Uterus (tissue), 4 donors: ENCODE data around the gene HSD11B1. TPM values are rescaled to one million over a fixed set of nuclear protein-coding genes. Genes with fewer than 3 reads are reported as not detected.

ENCODE experiments used
- DNase-seq, 2 donors: peaks; one replicate each; pipeline ENCODE4 v3.0.0-alpha.2; 2019 to 2020
- H3K27ac ChIP-seq, 2 donors: fragments of 200-600 bp; sonication (generic); 1 replicate in 1 of 2; 2 replicates in 1 of 2; pipeline ENCODE4 v1.5.1; 2016 to 2018
- H3K27me3 ChIP-seq, 2 donors: fragments of 200-600 bp; sonication (generic); one replicate each; pipeline ENCODE4 v1.5.1; 2018 to 2019; ENCODE audit warnings: control low read depth in 1 of 2
- H3K36me3 ChIP-seq, 2 donors: fragments of 200-600 bp; sonication (generic); one replicate each; pipeline ENCODE4 v1.5.1; 2019; ENCODE audit warnings: control low read depth in 1 of 2
- H3K4me1 ChIP-seq, 2 donors: fragments of 200-600 bp; sonication (generic); one replicate each; pipeline ENCODE4 v1.5.1; 2018 to 2019; ENCODE audit warnings: control low read depth in 1 of 2
- H3K4me3 ChIP-seq, 2 donors: fragments of 200-600 bp; sonication (generic); 1 replicate in 1 of 2; 2 replicates in 1 of 2; pipeline ENCODE4 v1.5.1; 2018 to 2019; ENCODE audit warnings: mild to moderate bottlenecking in 1 of 2
- H3K9me3 ChIP-seq, 2 donors: fragments of 200-600 bp; sonication (generic); one replicate each; pipeline ENCODE4 v1.5.1; 2019; ENCODE audit warnings: control low read depth in 1 of 2
- POLR2A ChIP-seq, 2 donors: fragments of 450-650 bp; IDR thresholded peaks; one replicate each; pipeline ENCODE4 v1.6.1; 2016; ENCODE audit warnings: antibody characterized with exemption in 2 of 2, mild to moderate bottlenecking in 1 of 2, moderate library complexity in 1 of 2
- intact Hi-C: fragments of 100-400 bp; cut with DNase I; formaldehyde crosslinking; loops from one replicate; pipeline ENCODE4 v1.15.1; 2023; ENCODE audit warnings: low total_unique reads
- total RNA-seq, 4 donors: library from RNA; depleted of rRNA in 3 of 4; stranded (reverse); fragments of >200 nt in 3 of 4; gene quantifications; one replicate each; pipeline versions ENCODE4 v1.1.0 to v1.2.4, GENCODE V29; 2014 to 2023
- TF ChIP-seq, protein P1 (sequence below), 4 experiments: fragments of 200-600 bp in 2 of 4; fragments of 450-650 bp in 2 of 4; sonication (generic) in 2 of 4; IDR thresholded peaks; one replicate each; pipeline ENCODE4 v1.5.1; 2016 to 2019; ENCODE audit warnings: antibody characterized with exemption in 4 of 4, mild to moderate bottlenecking in 2 of 4, moderate library complexity in 1 of 4
- donor health status: DM: yes; HTN: yes; CAD: no.

Gene HSD11B1
- total RNA-seq, 4 donors from 2014 or later: 0.59 to 12.8 (median 2.2) TPM

DNA sequence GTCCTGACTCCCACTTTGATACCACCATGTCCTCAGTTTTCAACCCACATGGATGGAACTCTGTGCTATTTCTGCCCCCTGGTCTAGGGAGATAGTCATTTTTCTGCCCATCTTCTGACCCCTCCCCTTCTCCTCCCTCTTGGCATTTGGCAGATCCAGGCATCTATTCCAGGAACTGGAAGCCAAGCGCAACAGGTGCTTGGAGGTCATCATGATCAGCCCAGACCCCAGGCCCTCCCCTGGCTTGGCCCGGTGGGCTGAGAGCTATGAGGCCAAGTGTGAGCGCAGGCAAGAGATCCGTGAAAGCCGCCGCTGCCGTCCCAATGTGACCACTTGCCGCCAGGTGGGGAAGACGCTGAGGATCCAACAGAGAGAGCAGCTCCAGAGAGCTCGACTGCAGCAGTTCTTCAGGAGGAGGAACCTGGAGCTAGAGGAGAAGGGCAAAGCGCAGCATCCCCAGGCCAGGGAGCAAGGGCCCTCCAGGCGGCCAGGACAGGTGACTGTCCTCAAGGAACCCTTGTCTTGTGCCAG lies 55.2 kb downstream of the HSD11B1 start:
- no peak overlapping the region for H3K4me3 ChIP-seq
- intact Hi-C loops: no loop called here
- no peak overlapping the region for H3K27ac ChIP-seq
- no peaks in the 10 kb centered on the region for H3K4me1 ChIP-seq
- H3K27me3 ChIP-seq: no peaks in the 10 kb centered on the region
- H3K9me3 ChIP-seq: no peaks in the 10 kb centered on the region
- no peaks in the 10 kb centered on the region for H3K36me3 ChIP-seq
- DNase-seq: no peak
- TF ChIP-seq, protein P1, sequence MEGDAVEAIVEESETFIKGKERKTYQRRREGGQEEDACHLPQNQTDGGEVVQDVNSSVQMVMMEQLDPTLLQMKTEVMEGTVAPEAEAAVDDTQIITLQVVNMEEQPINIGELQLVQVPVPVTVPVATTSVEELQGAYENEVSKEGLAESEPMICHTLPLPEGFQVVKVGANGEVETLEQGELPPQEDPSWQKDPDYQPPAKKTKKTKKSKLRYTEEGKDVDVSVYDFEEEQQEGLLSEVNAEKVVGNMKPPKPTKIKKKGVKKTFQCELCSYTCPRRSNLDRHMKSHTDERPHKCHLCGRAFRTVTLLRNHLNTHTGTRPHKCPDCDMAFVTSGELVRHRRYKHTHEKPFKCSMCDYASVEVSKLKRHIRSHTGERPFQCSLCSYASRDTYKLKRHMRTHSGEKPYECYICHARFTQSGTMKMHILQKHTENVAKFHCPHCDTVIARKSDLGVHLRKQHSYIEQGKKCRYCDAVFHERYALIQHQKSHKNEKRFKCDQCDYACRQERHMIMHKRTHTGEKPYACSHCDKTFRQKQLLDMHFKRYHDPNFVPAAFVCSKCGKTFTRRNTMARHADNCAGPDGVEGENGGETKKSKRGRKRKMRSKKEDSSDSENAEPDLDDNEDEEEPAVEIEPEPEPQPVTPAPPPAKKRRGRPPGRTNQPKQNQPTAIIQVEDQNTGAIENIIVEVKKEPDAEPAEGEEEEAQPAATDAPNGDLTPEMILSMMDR (IDR thresholded peaks at IDR 0.05): no peak
- TF ChIP-seq POLR2A (IDR thresholded peaks at IDR 0.05): no peak

DNA sequence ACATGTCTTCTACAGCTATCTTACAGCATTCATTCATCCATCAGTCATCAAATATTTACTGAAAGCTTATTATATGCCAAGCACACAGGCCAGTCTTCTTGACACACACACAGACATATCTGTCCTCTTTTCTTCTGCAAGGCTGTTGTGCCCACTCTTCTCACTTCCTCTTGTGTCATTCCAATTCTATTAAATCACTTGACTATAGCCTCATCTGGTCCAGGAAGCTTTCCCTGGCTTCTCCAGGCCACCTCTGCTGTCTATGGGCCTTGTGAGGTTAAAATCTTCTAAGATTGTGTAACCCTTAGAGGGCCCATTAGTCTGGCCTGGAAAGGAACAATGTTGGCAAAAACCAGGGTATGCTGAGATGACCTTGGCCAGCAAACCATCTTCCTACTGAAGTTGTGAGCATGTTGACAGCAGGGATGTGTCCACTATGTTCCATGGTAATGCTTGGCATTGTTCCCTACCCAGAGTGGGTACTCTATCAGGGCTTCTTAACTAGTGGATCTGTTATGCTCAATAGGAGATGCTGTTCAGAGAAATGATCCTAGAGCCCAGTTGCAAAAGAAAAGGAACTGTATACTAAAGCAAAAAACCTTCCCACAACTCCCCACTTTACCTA lies 56.5 kb downstream of the HSD11B1 start:
- H3K9me3 ChIP-seq: no peaks in the 10 kb centered on the region
- no peaks in the 10 kb centered on the region for H3K4me1 ChIP-seq
- no peaks in the 10 kb centered on the region for H3K27me3 ChIP-seq
- intact Hi-C loops: no loop called here
- no peak for DNase-seq
- H3K27ac ChIP-seq: no peak overlapping the region
- H3K4me3 ChIP-seq: no peak overlapping the region
- TF ChIP-seq, protein P1 (IDR thresholded peaks at IDR 0.05): no peak
- no peak for TF ChIP-seq POLR2A (IDR thresholded peaks at IDR 0.05)
- H3K36me3 ChIP-seq: no peaks in the 10 kb centered on the region

DNA sequence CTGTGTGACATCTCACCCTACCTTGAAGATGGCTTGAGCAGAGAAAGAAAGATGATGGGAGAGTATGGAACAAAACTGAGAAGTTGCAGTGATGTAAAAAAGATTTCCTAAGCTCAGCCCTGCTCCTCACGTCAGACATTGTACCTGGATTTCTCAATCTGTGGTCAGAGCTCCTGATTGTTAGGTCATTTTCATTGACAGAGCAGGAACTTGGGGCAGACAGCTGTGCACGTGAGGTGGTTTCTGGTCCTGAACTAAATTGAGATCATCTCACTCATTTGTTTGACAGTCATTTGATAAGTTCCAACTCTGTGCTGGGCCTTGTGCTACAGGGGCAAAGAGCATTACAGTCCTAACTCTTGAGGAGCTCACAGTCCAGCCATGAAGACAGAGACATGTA lies 61.4 kb downstream of the HSD11B1 start:
- no peak for DNase-seq
- H3K27me3 ChIP-seq: no peaks in the 10 kb centered on the region
- H3K4me1 ChIP-seq: peaks cover 0 to 7% of the 10 kb centered on the region in 2 donors
- H3K27ac ChIP-seq: no peak overlapping the region
- H3K4me3 ChIP-seq: no peak overlapping the region
- no peaks in the 10 kb centered on the region for H3K36me3 ChIP-seq
- no peaks in the 10 kb centered on the region for H3K9me3 ChIP-seq
- intact Hi-C loops: no loop called here
- TF ChIP-seq, protein P1 (IDR thresholded peaks at IDR 0.05): no peak
- no peak for TF ChIP-seq POLR2A (IDR thresholded peaks at IDR 0.05)

GRCh38 chr1:209767096-209767495 lies 62.5 kb downstream of the HSD11B1 start:
- DNase-seq: no peak
- Histone ChIP-seq H3K27ac (no peak overlapping the region), H3K36me3 (no peaks in the 10 kb centered on the region), H3K9me3 (no peaks in the 10 kb centered on the region), H3K27me3 (no peaks in the 10 kb centered on the region), H3K4me1 (peaks cover 0 to 7% of the 10 kb centered on the region in 2 donors), H3K4me3 (no peak overlapping the region)
- intact Hi-C loops: no loop called here
- TF ChIP-seq, protein P1 (IDR thresholded peaks at IDR 0.05): no peak
- TF ChIP-seq POLR2A (IDR thresholded peaks at IDR 0.05): no peak

GRCh38 chr1:209767706-209768105 lies 63.1 kb downstream of the HSD11B1 start:
- no peaks in the 10 kb centered on the region for H3K27me3 ChIP-seq
- no peak overlapping the region for H3K4me3 ChIP-seq
- no peak for DNase-seq
- no peaks in the 10 kb centered on the region for H3K36me3 ChIP-seq
- no peak overlapping the region for H3K27ac ChIP-seq
- H3K9me3 ChIP-seq: no peaks in the 10 kb centered on the region
- H3K4me1 ChIP-seq: peaks cover 0 to 7% of the 10 kb centered on the region in 2 donors
- intact Hi-C loops: no loop called here
- TF ChIP-seq POLR2A (IDR thresholded peaks at IDR 0.05): no peak
- TF ChIP-seq, protein P1 (IDR thresholded peaks at IDR 0.05): no peak
